A549 (cell line): Measurements from ENCODE around the gene SLC38A10. TPM values are rescaled to one million over a fixed set of nuclear protein-coding genes. Genes with fewer than 3 reads are reported as not detected.
A peak's percentile ranks its signal among the peaks of the same experiment; 100 is the strongest.

Experiments
- ATAC-seq, 2 experiments: fragments of 200-7000 bp in 1 of 2; fragments of >200 bp in 1 of 2; cut with Nextera tagmentation in 1 of 2; cut with Tn5 transposase in 1 of 2; 3 replicates each; pipeline versions ENCODE4 v1.8.0 to v1.9.1; 2018 to 2020; ENCODE audit warnings: mild to moderate bottlenecking in 1 of 2, moderate library complexity in 1 of 2
- CTCF ChIA-PET: fragments of 300-600 bp; sonication (Branson Sonifier 250); formaldehyde crosslinking; extraction: SDS; loops from one replicate; lab custom pipeline; 2021; ENCODE audit warnings: antibody characterized with exemption, inconsistent platforms; lab: Yijun Ruan, JAX
- POLR2A ChIA-PET: fragments of 350-600 bp; formaldehyde crosslinking; extraction: SDS; loops from one replicate; lab custom pipeline; 2021; ENCODE audit warnings: antibody characterized with exemption, inconsistent platforms; lab: Yijun Ruan, JAX
- DNase-seq, 2 experiments: peaks; one replicate each; pipeline versions ENCODE4 v3.0.0 to v3.0.0-alpha.2; 2011 to 2016; ENCODE audit warnings: low read depth in 1 of 2, low spot score in 1 of 2
- FAIRE-seq: peaks from 2 replicates; lab custom pipeline; 2011; peaks lifted over from hg19 to GRCh38; lab: Jason Lieb, UNC
- H3K27ac ChIP-seq, 2 experiments: fragments of >200 bp; sonication (Bioruptor Twin); formaldehyde crosslinking; 3 replicates each; pipeline ENCODE4 v1.5.1; 2016 to 2017
- H3K4me1 ChIP-seq: fragments of >200 bp; sonication (Bioruptor Twin); formaldehyde crosslinking; 3 replicates; pipeline ENCODE4 v1.6.1; 2016
- H3K4me2 ChIP-seq: fragments of >200 bp; sonication (Bioruptor Twin); formaldehyde crosslinking; 3 replicates; pipeline ENCODE4 v1.6.1; 2016
- H3K4me3 ChIP-seq: fragments of >200 bp; sonication (Bioruptor Twin); formaldehyde crosslinking; 3 replicates; pipeline ENCODE4 v1.5.1; 2016
- H3K9me3 ChIP-seq: fragments of >200 bp; sonication (Bioruptor Twin); formaldehyde crosslinking; 3 replicates; pipeline ENCODE4 v1.6.1; 2016
- FOSB ChIP-seq: fragments of 250-450 bp; sonication (Bioruptor Pico); IDR thresholded peaks from 2 replicates; pipeline ENCODE4 v1.5.0; 2020; ENCODE audit warnings: mild to moderate bottlenecking, moderate library complexity
- FOXS1 ChIP-seq: fragments of 250-450 bp; sonication (Bioruptor Pico); IDR thresholded peaks from 2 replicates; pipeline ENCODE4 v1.5.0; 2020; ENCODE audit warnings: mild to moderate bottlenecking, moderate library complexity
- HES2 ChIP-seq: fragments of >200 bp; sonication (Bioruptor Twin); formaldehyde crosslinking; IDR thresholded peaks from 2 replicates; pipeline ENCODE4 v1.6.1; 2016
- HOXB13 ChIP-seq: fragments of 250-450 bp; sonication (Bioruptor Pico); IDR thresholded peaks from 2 replicates; pipeline ENCODE4 v1.5.0; 2020; ENCODE audit warnings: low read depth, mild to moderate bottlenecking, moderate library complexity
- HOXB5 ChIP-seq: fragments of 250-450 bp; sonication (Bioruptor Pico); IDR thresholded peaks from 2 replicates; pipeline ENCODE4 v1.5.0; 2020; ENCODE audit warnings: mild to moderate bottlenecking, moderate library complexity
- JUN ChIP-seq, 2 experiments: fragments of >200 bp; sonication (Bioruptor Twin); formaldehyde crosslinking; IDR thresholded peaks; 2 replicates in 1 of 2; 3 replicates in 1 of 2; pipeline ENCODE4 v1.6.1; 2016 to 2017
- MAX ChIP-seq: IDR thresholded peaks from 2 replicates; pipeline ENCODE4 v1.6.1; 2012
- MAZ ChIP-seq: fragments of 150-350 bp; IDR thresholded peaks from 2 replicates; pipeline ENCODE4 v1.6.1; 2014; ENCODE audit warnings: antibody characterized with exemption, low read depth, low read length, borderline replicate concordance
- MYC ChIP-seq: IDR thresholded peaks from 2 replicates; pipeline ENCODE4 v1.6.1; 2012; ENCODE audit warnings: mild to moderate bottlenecking, inconsistent platforms, low read length, improper control_type of control experiment, borderline replicate concordance
- RAD21 ChIP-seq, 2 experiments: fragments of >200 bp in 1 of 2; sonication (Bioruptor Twin) in 1 of 2; formaldehyde crosslinking in 1 of 2; IDR thresholded peaks in 1 of 2; conservative IDR thresholded peaks in 1 of 2; 2 replicates in 1 of 2; 3 replicates in 1 of 2; pipeline ENCODE4 v1.6.1; 2012 to 2018; ENCODE audit warnings: inconsistent platforms in 1 of 2
- REST ChIP-seq: fragments of 200-600 bp; sonication (generic); IDR thresholded peaks from 2 replicates; pipeline ENCODE4 v1.6.1; 2016; ENCODE audit warnings: antibody characterized with exemption, mild to moderate bottlenecking, moderate library complexity
- USF2 ChIP-seq: fragments of 450-650 bp; IDR thresholded peaks from 2 replicates; pipeline ENCODE4 v1.6.1; 2014; ENCODE audit warnings: antibody characterized with exemption
- ZC3H11A ChIP-seq: fragments of 450-650 bp; IDR thresholded peaks from 2 replicates; pipeline ENCODE4 v1.6.1; 2014; ENCODE audit warnings: antibody characterized with exemption, mild to moderate bottlenecking
- WGBS: methylation state at CpG from one replicate; pipeline ENCODE4 v1.1.6; 2017; ENCODE audit errors: missing lambda C conversion rate; 5-methylcytosine and 5-hydroxymethylcytosine counted together
- polyA plus RNA-seq, 4 experiments: library from polyadenylated mRNA; depleted of rRNA in 3 of 4; stranded (reverse); fragments of >200 nt; fragmentation: RNase III in 1 of 4; extraction: RNeasy Plus Mini Kit Qiagen cat#74134 plus additional on column Dnase treatment in 1 of 4; gene quantifications; 2 replicates in 3 of 4; 3 replicates in 1 of 4; pipeline ENCODE4 v1.2.3, GENCODE V29; 2011 to 2017
- TF ChIP-seq, protein P1 (sequence below): fragments of 150-350 bp; IDR thresholded peaks from 2 replicates; pipeline ENCODE4 v1.6.1; 2014; ENCODE audit warnings: low read depth, mild to moderate bottlenecking, low read length
- TF ChIP-seq, protein P2 (sequence below): fragments of >200 bp; sonication (Bioruptor Twin); formaldehyde crosslinking; IDR thresholded peaks from 3 replicates; pipeline ENCODE4 v1.5.1; 2016
- TF ChIP-seq, protein P3 (sequence below): fragments of 250-450 bp; sonication (Bioruptor Pico); IDR thresholded peaks from 2 replicates; pipeline ENCODE4 v1.5.0; 2020; ENCODE audit warnings: low read depth, mild to moderate bottlenecking, moderate library complexity

The SLC38A10 gene
- polyA plus RNA-seq, 2 of the 4 experiments (the other 2 are of a cell fraction): 35.8 to 67.4 TPM

DNA sequence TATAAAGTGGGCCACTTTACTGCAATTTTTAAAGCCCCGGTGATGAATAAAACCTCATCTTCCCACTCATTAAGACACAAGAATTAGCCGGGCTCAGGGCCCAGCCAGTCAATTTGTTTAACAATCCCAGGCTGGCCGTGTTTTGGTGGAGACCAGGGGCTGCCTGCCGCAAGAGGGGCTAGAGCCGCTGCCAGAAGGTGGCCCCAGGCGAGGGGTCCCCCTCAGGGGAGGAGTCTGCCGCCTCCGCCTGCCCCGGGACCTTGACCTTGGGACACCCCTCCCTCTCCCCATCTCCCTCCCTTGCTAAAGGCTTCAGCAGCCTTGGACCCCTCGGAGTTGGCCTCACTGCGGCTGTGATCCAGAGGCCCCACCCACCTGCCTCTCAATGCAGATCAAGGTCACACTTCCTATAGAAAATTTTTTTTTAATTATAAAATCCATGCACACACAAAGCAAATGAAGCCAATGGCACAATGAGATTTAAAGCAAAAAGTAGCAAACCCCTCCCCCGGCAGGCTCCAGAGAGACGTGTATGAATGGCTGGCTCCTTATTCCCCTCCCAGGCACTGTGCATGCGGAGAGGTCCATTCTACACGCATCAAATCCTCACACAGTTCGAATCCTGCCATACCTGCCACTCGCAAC lies 23.0 kb upstream of the SLC38A10 start:
- H3K4me1 ChIP-seq: no peaks in the 10 kb centered on the region
- POLR2A ChIA-PET: no interaction called here
- 84% methylated on average over 17 of the region's 17 CpGs for WGBS
- no peak overlapping the region for H3K4me2 ChIP-seq
- no peak overlapping the region for H3K4me3 ChIP-seq
- CTCF ChIA-PET: interaction anchor here (0.5 to 2.4 kb wide), 2 partner anchors 8 to 25 kb away, joined by 3 to 15 read pairs; no protein-coding TSS in a partner anchor
- no peak for TF ChIP-seq USF2
- no peak for DNase-seq
- no peaks in the 10 kb centered on the region for H3K9me3 ChIP-seq
- no peak for FAIRE-seq
- no peak overlapping the region for H3K27ac ChIP-seq
- no peak for ATAC-seq

GRCh38 chr17:81317530-81317821 lies 22.4 kb upstream of the SLC38A10 start:
- CTCF ChIA-PET: interaction anchor here (0.5 to 10.7 kb wide), 2 partner anchors 8 to 24 kb away, joined by 3 to 158 read pairs; no protein-coding TSS in a partner anchor
- ATAC-seq: no peak
- WGBS: 81% methylated on average over 10 of the region's 10 CpGs
- H3K9me3 ChIP-seq: no peaks in the 10 kb centered on the region
- no peaks in the 10 kb centered on the region for H3K4me1 ChIP-seq
- no peak overlapping the region for H3K4me2 ChIP-seq
- no peak overlapping the region for H3K4me3 ChIP-seq
- H3K27ac ChIP-seq: no peak overlapping the region
- TF ChIP-seq FOXS1 (CRISPR knock-in tag) (no peak), RAD21 (conservative IDR thresholded peaks at IDR 0.05 in 1 of 2, IDR thresholded peaks at IDR 0.05 in 1 of 2) (no peak), HOXB13 (no peak), MAZ (no peak), FOSB (no peak), MAX (no peak), ZC3H11A (no peak)
- TF ChIP-seq, protein P1, sequence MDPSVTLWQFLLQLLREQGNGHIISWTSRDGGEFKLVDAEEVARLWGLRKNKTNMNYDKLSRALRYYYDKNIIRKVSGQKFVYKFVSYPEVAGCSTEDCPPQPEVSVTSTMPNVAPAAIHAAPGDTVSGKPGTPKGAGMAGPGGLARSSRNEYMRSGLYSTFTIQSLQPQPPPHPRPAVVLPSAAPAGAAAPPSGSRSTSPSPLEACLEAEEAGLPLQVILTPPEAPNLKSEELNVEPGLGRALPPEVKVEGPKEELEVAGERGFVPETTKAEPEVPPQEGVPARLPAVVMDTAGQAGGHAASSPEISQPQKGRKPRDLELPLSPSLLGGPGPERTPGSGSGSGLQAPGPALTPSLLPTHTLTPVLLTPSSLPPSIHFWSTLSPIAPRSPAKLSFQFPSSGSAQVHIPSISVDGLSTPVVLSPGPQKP: no peak
- TF ChIP-seq, protein P2, sequence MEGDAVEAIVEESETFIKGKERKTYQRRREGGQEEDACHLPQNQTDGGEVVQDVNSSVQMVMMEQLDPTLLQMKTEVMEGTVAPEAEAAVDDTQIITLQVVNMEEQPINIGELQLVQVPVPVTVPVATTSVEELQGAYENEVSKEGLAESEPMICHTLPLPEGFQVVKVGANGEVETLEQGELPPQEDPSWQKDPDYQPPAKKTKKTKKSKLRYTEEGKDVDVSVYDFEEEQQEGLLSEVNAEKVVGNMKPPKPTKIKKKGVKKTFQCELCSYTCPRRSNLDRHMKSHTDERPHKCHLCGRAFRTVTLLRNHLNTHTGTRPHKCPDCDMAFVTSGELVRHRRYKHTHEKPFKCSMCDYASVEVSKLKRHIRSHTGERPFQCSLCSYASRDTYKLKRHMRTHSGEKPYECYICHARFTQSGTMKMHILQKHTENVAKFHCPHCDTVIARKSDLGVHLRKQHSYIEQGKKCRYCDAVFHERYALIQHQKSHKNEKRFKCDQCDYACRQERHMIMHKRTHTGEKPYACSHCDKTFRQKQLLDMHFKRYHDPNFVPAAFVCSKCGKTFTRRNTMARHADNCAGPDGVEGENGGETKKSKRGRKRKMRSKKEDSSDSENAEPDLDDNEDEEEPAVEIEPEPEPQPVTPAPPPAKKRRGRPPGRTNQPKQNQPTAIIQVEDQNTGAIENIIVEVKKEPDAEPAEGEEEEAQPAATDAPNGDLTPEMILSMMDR: no peak
- no peak for FAIRE-seq
- no peak for DNase-seq
- POLR2A ChIA-PET: no interaction called here

DNA sequence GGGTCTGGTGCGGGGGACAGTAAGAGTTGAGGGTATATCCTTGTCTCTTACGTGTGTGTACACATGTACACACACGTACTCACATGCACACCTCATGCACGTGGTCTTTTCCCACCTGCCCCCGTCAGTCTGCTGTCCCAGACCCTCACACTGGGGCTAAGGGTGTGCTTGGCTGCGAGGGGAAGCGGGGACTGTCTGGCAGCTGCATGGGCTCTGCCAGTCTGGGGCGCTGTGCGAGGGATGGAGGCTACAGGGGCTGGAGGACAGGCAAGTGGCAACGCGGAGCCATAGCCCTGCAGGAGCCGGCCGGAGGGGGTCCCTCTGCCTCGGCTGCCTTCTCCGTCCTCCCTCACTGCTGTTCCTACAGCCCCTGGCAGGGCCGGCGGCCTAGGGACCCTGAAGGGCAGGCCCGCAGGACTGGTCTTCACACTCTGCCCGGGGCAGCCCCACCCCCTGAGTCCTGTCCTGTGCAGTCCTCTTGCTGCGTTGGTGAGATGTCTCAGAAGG lies 20.8 kb upstream of the SLC38A10 start:
- FAIRE-seq (no peak), ATAC-seq (peak in 1 of 2 experiments; percentile 29; a peak in 3 of 6 replicates), DNase-seq (no peak)
- POLR2A ChIA-PET: no interaction called here
- Histone ChIP-seq H3K4me1 (no peaks in the 10 kb centered on the region), H3K4me3 (no peak overlapping the region), H3K9me3 (no peaks in the 10 kb centered on the region), H3K27ac (no peak overlapping the region), H3K4me2 (no peak overlapping the region)
- no peak for TF ChIP-seq ZC3H11A
- TF ChIP-seq JUN (IDR thresholded peaks at IDR 0.05): no peak
- TF ChIP-seq HOXB5: no peak
- TF ChIP-seq HES2: no peak
- TF ChIP-seq, protein P3, sequence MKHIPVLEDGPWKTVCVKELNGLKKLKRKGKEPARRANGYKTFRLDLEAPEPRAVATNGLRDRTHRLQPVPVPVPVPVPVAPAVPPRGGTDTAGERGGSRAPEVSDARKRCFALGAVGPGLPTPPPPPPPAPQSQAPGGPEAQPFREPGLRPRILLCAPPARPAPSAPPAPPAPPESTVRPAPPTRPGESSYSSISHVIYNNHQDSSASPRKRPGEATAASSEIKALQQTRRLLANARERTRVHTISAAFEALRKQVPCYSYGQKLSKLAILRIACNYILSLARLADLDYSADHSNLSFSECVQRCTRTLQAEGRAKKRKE (CRISPR knock-in tag): no peak
- no peak for TF ChIP-seq MYC
- TF ChIP-seq REST: no peak
- TF ChIP-seq MAX: no peak
- no peak for TF ChIP-seq HOXB13
- WGBS: 78% methylated on average over 20 of the region's 20 CpGs
- CTCF ChIA-PET: interaction anchor here (1.0 to 10.7 kb wide), 8 partner anchors 8 to 169 kb away, joined by 3 to 158 read pairs (median 3); no protein-coding TSS in a partner anchor
